Stimulated activated CD4-positive, alpha-beta T cell treated with anti-CD3 and anti-CD28 coated beads, Interleukin-2, amount 100 ng/mL, for 48 hours (primary cell): ENCODE data around the gene IL21R.

Experiments
- DNase-seq, 2 donors: peaks; one replicate each; pipeline ENCODE4 v3.0.0-alpha.2; 2020

Gene IL21R

DNA sequence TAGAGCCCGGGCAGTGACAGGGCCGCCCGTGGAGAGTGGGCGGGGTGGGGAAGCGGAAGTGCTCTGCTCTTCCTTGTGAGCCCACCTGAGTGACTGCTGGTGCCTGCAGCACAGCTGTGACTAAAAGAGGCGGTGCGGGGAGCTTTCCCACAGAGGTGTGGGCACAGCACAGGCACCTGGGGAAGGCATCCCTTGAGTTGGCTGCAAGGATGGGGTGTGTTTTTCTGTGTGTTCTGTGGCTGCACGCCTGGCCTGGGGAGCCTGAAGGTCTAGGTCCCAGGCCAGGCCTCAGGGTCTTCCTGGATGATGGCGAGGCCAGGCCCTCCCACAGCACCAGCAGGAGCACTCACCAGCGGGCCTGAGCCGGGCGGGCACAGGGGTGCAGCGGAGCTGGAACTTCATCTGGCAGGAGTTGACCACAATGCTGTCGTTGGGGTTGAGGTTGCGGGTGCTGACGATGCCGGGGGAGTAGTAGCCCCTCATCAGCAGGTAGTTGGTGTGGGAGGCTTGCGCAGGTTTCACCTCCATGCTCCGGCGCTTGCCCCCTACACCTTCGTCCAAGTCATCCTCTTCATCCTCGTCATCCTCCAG lies 67.1 kb downstream of the IL21R start:
- no peak for DNase-seq

DNA sequence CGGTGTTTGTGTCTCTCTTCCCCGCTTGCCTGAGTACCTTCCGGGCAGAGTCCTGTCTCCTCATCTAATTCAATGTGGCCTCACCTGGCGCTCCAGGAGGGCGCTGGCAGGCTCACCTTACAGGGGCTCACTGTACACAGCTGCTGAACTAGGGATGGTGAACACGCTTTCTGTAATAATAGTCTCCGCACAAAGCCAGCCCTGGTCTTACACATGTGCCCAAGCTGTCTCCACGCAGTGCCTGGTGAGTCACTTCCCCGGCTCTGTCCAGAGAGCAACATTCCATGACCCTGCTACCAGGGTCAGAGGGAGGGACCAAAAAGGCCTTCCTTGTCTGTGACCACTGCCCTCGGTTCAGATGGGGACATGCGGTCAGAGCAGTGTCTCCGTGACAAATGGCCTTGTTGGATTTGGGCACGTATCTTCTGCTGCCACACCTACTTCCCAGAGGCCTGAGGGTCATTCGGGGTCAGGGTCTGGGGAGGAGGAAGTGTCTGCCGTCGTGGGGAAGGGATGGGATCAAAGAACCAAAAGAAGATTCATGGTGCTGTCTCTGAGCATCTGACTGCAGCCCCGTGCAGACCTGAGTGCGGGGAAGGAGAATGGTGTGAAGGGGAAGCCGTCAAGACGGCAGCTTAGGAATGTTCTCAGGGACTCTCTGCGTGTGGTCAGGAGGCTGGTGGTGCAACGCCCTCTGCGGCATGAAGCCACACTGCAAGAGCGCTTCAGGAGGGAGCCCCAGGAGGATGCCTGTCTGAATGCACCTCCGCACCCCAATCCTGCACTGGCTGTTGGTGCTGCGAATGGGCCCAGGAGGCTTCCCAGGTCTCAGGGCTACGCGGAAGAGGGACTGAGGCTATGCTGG lies 68.8 kb downstream of the IL21R start:
- DNase-seq: no peak

DNA sequence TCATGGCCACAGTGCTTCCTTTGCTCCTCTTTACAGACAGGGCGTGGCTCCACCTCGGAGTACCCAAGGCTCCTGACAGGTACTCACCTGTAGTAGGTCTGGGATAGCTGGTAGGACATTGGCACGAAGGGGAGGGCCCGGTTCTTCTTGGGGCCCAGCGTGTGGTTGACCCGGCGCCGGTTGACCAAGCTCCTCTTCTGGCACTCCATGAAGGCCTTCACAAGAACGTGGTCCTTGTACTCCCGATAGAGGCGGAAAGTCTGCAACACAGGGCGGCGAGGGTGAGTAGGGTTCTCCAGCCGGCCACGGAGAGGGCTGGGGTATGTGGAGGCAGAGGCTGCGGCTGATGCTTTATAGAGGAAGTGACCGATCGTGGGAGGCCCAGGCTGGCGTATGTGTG lies 69.7 kb downstream of the IL21R start:
- DNase-seq: no peak

DNA sequence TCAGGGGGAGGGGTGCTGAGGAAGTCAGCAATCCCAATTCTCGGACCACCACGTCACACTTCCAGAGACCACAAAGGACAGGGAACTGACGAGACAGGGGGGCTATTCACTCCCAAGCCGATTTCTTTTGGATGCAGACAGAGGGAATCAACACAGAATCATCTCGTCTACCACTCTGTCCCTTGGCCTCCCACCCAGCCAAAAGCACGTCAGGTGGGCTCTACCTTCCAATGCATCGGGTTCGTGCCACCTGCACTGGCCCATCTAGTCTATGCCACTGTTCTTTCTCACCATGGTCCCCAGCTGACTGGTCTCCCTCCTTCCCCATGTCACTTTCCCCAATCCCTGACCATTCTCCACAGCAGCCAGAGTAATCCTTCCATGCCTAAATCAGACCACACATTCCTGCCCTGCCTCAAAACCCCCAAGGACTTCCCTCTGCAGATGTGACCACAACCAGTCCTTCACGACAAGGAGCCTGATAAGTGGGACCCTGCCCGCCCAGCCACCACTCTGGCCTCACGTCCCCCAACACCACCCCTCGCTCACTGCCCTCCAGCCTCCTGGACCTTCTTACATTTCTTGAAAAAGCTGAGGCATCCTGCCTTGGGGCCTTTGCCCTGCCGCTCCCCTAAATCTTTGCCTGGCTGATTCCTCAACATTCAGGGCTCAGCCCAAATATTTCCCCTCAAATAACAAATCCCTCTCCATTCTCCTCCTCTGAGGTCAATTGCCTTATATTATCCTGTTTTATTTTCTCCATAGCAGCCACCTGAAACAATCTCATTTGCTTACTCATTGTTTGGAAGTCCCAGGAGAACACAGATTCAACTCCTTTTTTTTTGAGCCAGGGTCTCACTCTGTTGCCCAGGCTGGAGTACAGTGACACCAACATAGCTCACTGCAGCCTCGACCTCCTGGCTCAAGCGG lies 70.4 kb downstream of the IL21R start:
- no peak for DNase-seq

DNA sequence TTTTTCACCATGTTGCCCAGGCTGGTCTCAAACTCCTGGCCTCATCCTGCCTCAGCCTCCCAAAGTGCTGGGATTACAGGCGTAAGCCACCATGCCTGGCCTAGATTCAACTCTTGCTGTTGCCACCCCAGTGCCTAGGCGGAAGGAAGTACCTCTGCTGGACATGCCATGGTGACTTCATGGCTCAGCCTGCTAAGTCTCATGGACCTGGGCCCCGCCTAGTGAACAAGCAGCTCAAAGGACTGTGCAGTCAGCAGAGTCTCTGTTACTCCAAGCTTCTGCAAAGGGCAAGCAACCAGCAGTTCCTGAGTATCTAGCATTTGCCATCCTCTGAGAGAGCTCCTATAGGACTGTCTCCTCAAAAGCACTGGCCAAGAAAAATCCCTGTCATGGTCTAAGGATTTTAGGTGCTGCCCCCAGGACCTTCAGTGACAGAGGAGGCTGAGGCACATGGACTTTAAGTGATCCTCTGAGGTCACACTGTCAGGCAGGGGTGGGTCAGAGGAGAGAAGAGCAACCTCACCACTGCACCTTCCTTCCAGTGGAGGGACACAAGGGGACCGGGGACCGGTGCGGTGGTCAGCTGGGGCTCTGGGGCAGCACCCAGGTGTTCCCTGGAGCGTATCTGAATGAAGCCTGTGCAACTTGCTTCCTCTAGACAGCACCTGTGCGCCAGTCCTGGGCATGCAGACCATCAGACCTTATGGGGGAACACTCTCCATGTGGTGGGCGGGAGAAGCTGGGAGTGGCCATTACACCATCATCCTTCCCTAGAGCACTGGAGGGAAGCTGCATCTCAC lies 71.3 kb downstream of the IL21R start:
- DNase-seq: no peak

DNA sequence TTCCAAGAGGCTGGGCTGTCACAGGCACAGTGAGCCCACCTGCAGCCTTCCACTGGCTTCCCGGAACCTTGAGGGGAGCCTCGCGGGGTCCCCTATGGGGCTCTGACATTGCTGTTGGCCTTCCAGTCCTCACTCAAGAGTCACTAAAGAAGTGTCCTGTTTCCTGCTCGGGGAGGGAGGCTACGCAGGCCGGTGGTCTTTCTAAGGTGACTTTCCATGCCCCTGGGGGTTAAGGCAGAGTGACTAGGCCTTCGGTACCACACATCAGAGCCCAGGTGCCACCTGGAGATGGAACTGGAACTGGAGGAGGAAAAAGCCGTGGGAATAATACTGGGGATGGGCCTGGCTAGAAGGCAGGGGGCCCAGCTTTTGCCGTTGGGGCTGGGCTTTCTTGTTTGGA lies 72.1 kb downstream of the IL21R start:
- no peak for DNase-seq

DNA sequence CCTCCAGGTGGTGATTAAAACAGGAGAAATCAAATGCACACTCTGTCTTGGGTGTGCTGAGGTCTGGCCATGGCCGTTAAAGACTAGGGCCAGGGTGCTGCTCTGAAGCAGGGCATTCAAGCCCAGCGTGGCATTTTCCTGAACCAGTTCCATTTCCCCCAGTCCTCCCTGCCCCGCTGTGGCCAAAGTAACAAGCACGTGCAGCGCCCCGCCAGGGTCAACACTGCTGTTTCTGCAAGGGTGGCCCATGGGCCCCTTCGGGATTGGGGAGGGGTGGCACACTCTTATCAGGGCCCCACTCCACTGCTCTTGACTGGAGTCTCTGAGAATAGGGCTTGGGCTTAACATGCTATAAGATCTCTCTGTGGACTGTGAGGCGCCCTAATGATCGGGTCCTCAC lies 72.9 kb downstream of the IL21R start:
- no peak for DNase-seq

DNA sequence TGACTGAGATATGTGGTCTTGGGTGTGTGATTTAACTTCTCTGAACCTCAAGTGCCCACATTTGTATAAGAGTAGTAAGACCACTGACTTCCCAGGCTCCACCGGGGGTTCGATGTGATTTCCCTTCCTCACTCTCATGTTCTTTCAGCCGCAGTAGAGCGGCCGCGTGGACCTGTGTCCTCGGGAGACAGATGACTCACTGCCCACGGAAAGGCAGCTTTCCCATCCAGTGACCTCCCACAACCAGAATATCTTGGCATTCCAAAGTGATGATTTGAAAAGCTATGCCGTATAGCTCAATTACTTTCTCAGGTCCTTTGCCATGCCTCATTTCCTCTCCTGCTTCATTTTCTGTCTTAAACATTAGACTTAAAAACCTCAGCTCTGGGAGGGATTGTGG lies 73.6 kb downstream of the IL21R start:
- DNase-seq: no peak

DNA sequence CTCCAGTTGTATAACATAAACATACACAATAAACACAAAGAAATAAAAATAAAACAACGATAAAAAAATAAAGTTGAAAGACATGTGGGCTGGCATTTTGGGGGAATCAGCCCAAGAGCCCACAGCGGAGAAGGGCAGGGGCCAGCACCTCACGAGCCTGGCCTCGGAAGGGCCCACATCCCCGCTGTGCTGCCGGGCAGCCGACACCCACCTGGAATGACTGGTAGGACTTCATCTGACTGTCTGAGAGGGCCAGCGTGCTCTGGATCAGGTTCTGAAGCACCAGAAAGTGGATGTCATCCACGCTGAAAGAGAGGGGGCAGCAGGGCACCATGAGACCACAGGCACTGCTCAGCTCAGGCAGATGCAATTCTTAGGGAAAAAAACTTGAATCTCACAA lies 74.3 kb downstream of the IL21R start:
- no peak for DNase-seq

DNA sequence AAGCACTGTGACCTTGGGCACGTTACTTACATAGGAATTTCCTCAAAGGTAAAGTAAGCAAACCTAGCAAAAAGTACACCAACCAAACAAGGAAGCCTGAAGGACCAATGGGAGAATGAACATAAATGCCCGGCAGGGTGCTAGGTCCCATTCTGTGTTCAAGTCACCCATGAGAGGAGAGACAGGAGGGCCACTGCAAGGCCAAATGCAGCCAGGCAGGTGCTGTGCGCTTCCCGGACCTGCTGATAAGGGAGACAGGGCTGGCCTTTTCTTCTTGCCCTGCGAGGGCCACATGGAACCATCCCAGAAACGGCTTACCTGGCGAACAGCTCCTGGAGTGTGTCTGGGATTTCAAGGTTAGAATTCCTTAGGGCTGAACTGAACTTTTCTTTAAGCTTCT lies 78.8 kb downstream of the IL21R start:
- DNase-seq: no peak

DNA sequence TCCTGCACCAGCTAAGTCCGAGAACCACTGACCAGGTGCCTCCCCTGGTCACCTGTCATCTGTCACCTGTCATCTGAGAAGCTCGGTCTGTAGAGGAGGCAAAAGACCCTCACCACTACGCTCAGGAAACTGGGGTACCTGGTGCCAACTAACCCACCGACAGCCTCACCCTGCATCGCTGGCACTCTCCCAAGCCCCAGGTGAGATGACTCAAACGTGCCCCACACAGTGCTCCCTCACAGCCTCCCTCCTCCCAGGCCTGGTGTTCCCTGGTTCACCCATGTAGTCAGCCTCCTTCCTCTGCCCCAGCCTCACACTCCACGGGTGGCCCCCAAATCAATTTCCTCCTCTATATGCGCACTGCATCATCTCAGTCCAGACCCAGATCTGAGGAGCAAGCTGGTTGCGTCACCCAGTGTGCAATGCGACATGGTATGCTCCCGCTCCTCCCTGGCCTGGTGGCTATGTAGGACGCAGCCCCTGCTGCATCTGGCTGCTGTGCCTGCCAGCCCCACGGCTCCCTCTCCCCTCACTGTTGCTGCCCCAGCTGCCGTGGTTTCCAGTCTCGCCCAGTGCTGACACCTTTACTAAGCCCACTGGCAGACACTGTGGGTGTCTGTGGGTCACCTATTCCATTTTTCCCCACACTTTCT lies 79.4 kb downstream of the IL21R start:
- no peak for DNase-seq

DNA sequence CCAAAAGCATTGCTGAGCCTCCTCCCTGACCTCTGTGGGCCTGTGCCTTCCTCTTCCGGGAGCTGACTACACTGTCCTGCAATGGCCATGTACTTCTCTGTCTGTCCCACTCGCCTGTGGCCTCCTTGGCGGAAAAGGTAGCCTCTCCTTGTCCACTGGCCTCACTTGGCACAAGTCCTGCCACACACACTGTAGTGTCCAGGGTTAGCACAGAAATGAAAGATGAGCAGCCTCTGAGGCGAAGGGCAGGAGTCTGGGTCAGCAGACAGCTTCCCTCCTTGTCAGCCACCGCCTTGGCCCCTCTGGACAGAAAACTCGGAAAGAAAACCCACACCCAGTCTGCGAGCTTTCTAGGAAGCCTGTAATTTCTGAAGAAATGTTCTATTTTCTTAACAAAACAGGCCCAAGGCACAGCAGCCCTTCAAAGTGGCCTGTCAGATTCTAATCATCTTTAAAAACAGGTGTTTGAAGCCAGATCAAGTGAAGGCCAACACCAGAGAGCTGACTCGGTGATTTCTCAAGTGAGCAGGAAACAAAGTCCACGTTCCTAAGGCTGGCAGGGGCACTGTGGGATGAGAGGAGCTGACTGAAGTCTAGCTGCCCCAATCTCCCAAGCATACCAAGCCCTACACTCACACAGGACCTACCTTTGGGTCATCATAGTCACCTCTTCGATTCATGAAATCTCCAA lies 80.6 kb downstream of the IL21R start:
- no peak for DNase-seq

DNA sequence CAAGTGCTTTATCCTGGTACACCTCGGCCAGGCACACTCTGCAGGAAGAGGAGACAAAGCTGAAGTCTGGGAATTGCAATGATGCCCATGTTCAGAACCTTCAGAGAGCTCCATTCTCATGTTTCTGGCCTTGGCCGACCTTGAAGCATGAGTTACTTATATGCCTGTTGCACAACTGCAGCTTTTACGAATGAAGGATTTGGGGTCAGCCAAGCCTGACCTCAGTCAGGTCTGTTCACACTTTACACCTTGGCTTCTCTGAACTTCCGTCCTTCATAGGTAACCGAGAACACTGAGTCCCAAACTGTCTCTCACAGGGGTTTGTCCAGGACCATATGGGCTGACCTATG lies 81.1 kb downstream of the IL21R start:
- no peak for DNase-seq

DNA sequence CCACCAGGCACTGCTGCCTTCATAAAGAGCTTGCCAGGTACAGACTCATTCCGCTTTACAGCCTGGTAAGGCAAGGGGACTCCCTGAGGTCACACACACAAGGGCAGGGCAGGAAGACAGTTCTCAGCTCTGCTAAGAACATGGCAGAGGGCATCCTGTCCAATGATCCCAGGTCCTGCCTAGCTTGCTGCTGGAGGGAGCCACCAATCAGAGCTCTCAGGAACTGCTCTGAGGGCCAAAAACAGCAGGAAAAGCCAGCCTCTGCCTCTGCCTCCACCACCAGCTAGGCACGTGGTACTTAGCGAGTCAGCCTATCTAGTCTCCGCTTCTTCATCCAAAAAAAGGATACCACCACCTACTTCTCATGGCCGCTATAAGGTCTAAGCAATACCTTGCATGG lies 81.7 kb downstream of the IL21R start:
- DNase-seq: no peak

DNA sequence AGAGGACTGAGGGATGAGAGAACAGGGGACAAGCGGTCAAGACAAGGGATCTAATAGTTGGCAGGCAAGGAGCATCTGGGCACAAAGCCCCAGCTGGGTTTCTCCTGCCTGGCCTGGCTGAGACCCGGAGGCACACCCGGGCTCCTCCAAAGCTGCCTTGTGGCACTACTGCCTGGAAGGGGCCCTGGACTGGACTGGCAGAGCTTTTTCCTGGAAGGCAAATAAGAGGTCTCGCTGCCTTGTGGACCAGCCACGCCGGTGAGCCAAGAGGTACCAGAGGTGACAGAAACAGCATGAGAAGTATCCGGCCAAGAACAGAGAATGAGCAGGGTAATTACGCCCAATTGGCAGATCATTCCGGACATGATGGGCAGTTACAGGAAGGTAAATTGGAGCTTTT lies 83.2 kb downstream of the IL21R start:
- DNase-seq: no peak

DNA sequence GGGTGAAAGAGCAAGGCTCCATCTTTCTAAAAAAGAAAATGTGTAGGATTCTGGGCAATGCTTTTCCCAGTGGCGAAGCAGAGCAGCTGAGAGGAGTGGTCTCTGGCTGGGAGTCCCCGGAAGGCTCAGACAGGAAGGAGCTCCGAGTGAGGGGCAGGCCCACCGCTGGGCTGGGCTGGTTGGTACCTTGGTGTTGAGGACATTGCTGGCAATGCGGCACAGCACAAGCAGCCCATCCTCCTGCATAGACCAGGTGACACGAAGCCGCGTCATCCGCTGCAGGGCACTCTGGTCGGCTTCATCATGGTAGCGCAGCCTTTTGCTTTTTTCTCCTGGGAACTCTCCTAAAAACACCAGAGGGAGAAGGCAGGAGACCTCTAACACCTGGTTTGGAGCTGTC lies 83.8 kb downstream of the IL21R start:
- DNase-seq: no peak

DNA sequence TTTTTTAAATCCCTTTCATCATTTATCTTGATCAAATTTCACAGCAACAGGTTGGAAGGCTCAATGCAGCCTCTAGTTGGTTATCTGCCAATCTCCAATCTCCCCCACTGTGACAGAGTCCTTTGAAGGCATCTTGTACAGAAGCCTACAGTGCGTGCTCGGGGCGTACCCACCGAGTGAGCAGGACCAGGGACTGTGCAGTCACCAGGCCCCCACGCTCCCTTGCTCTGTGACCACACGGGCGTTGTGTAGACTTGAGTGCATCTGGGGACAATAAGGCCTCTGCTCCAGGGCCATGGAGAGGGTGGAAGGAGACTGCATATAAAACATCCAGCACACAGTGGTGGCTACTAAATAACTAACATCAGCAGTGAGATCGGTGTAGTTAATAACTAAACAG lies 84.4 kb downstream of the IL21R start:
- no peak for DNase-seq

DNA sequence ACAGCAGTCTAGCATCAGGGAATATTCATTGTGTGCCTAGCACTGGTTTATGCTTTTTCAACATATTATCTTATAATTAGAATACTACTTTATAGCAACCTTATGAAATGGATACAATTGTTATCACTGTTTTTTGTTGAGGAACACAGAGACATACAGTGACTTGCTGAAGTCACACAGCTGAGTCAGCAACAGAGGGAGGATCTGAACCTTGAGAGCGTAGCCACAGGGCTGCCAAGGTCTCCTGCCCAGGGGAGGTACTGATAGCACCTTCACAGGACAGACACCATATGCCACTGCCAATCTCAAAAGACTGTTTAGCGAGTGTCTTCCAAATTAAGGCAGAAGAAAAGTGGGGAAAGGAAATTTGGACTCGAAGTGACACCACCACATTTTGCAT lies 84.8 kb downstream of the IL21R start:
- no peak for DNase-seq

DNA sequence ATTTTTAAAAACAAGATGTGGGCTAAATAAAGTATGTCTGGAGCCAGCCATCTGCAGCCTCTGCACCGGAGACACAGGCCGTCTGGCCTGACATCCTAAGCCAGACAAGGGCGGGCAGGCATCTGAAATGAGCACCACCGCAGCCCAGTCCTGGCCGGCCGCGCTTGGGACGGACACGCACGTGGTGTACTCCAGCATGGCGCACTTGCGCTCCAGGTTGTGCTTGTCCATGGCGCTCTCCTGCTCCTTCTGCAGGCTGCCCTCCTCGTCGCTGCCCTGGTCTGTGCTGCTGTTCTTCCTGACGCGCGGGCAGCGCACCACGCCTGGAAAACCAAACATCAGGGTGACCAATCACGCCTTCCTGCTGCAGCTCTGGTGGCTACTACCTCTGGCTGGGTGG lies 87.4 kb downstream of the IL21R start:
- DNase-seq: no peak

DNA sequence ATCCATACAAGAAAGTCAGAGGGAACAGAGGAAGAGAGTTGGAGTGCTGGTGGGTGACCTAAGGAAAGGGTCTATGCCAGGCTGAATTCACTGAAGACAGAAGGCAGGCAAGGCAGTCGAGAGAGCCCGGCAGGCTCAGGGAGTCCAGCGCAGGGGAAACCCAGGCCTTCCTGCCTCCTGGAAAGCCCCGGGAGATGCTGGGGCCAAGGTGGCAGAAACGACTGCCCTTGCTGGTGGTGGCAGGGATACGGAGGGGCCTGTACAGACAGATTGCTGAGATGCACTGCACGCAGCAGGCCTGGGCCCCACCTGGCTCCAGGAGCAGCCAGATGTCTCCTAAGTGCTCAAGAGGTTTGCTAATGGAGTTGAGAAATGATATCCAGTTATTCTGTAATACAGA lies 87.9 kb downstream of the IL21R start:
- DNase-seq: no peak

DNA sequence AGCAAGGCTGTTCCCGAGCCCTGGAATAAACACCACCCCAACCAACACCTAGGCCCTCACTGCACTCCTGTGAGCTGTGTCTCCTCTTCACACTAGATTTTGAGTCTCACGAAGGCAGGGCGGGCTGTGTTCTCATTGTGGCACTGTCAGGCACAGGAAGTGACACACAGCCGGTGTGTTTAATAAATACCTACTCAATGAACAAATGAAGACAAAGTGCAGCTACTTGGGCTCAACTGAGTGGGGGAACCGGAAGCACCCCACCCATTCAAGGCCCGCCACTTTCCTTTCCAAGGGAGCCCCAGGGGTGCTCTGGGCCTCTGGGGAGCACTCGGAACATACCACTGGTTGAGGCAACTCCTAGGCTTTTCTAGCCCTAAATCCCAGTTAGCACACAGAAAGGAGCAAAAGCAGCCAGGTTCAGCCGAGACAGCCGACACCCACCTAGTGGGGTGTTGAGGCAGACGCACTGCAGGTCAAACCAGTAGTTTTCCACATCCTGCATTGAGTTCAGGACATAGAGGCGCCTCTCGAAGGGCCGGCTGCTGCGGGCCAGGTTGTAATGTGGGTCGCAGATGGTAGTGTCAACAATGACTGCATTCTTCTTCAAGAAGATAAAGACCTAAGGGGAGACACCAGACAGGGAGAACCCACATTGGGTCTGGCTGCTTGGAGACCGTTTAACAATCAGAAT lies 90.1 kb downstream of the IL21R start:
- DNase-seq: no peak
